A673 (cell line): Measurements from ENCODE around the gene PTCH2.

ENCODE experiments used
- CTCF ChIP-seq: fragments of 300-800, 200-600 bp; sonication (generic); conservative IDR thresholded peaks from 2 replicates; pipeline ENCODE4 v1.5.1; 2017; ENCODE audit warnings: low read depth, mild to moderate bottlenecking, antibody characterized with exemption, low read length, moderate library complexity, mixed read lengths
- EZH2 ChIP-seq: fragments of 200-600 bp; sonication (generic); IDR thresholded peaks from 2 replicates; pipeline ENCODE4 v1.6.1; 2017; ENCODE audit warnings: borderline replicate concordance, low read depth, mild to moderate bottlenecking, mixed read lengths, antibody characterized with exemption, low read length; ENCODE audit not compliant: poor library complexity, severe bottlenecking

GRCh38 chr1:44808063-44808937, 34.8 kb downstream of the PTCH2 start, which contains the start of gene BTBD19:
- TF ChIP-seq CTCF (no peak), EZH2 (no peak)
